ENCODE measurements around the gene DNAJC15. TPM values are rescaled to one million over a fixed set of nuclear protein-coding genes. Genes with fewer than 3 reads are reported as not detected.

DNAJC15 gene
- total RNA-seq, 4 donors from 2014 or later: 11.0 to 18.3 (median 12.5) TPM

GRCh38 chr13:43089912-43090498 is 66.6 kb downstream of the DNAJC15 start:
- no peak for TF ChIP-seq POLR2A (IDR thresholded peaks at IDR 0.05)
- TF ChIP-seq CTCF (IDR thresholded peaks at IDR 0.05): no peak
- H3K4me3 ChIP-seq (replicated peaks in 1 of 3): no peak overlapping the region
- no peaks in the 10 kb centered on the region for H3K4me1 ChIP-seq
- intact Hi-C loops (cut with DNase I): loop anchor here (10.0 kb wide), 1 partner anchor 715 kb away; no protein-coding TSS in a partner anchor
- no peaks in the 10 kb centered on the region for H3K27me3 ChIP-seq
- WGBS, 2 donors: 98 to 100% methylated on average over 1 of the region's 1 CpG
- no peak overlapping the region for H3K27ac ChIP-seq
- no peak for DNase-seq
- H3K9me3 ChIP-seq: no peaks in the 10 kb centered on the region
- no peaks in the 10 kb centered on the region for H3K36me3 ChIP-seq

GRCh38 chr13:43094901-43095300 is 71.5 kb downstream of the DNAJC15 start:
- no peaks in the 10 kb centered on the region for H3K9me3 ChIP-seq
- H3K4me3 ChIP-seq (replicated peaks in 1 of 3): no peak overlapping the region
- H3K27me3 ChIP-seq: no peaks in the 10 kb centered on the region
- WGBS, 2 donors: 84 to 92% methylated on average over 1 of the region's 1 CpG
- DNase-seq: no peak
- no peak for TF ChIP-seq CTCF (IDR thresholded peaks at IDR 0.05)
- H3K4me1 ChIP-seq: no peaks in the 10 kb centered on the region
- intact Hi-C loops (cut with DNase I): no loop called here
- H3K27ac ChIP-seq: no peak overlapping the region
- no peaks in the 10 kb centered on the region for H3K36me3 ChIP-seq

- no peak overlapping the region for H3K4me3 ChIP-seq (replicated peaks in 1 of 3)
- no peak overlapping the region for H3K27ac ChIP-seq
- no peaks in the 10 kb centered on the region for H3K36me3 ChIP-seq
- no peaks in the 10 kb centered on the region for H3K9me3 ChIP-seq
- DNase-seq: no peak
- intact Hi-C loops (cut with DNase I): no loop called here
- TF ChIP-seq CTCF (IDR thresholded peaks at IDR 0.05): no peak
- TF ChIP-seq POLR2A (IDR thresholded peaks at IDR 0.05): no peak
- no peaks in the 10 kb centered on the region for H3K4me1 ChIP-seq
- 81 to 83% methylated on average over 2 of the region's 2 CpGs for WGBS, 2 donors
- H3K27me3 ChIP-seq: no peaks in the 10 kb centered on the region
These were observed 72.7 kb downstream of the DNAJC15 start for GRCh38 chr13:43095771-43096719.

GRCh38 chr13:43100667-43101066 is 77.3 kb downstream of the DNAJC15 start:
- H3K27ac ChIP-seq: no peak overlapping the region
- WGBS, 2 donors: 96 to 98% methylated on average over 2 of the region's 2 CpGs
- H3K9me3 ChIP-seq: no peaks in the 10 kb centered on the region
- intact Hi-C loops (cut with DNase I): no loop called here
- TF ChIP-seq CTCF (IDR thresholded peaks at IDR 0.05): no peak
- no peak for TF ChIP-seq POLR2A (IDR thresholded peaks at IDR 0.05)
- H3K36me3 ChIP-seq: no peaks in the 10 kb centered on the region
- H3K4me3 ChIP-seq (replicated peaks in 1 of 3): no peak overlapping the region
- no peaks in the 10 kb centered on the region for H3K27me3 ChIP-seq
- no peaks in the 10 kb centered on the region for H3K4me1 ChIP-seq
- DNase-seq: no peak

GRCh38 chr13:43102304-43102703 is 78.9 kb downstream of the DNAJC15 start:
- H3K4me3 ChIP-seq (replicated peaks in 1 of 3): no peak overlapping the region
- no peaks in the 10 kb centered on the region for H3K4me1 ChIP-seq
- WGBS, 2 donors: 91 to 94% methylated on average over 4 of the region's 4 CpGs
- H3K36me3 ChIP-seq: no peaks in the 10 kb centered on the region
- intact Hi-C loops (cut with DNase I): no loop called here
- TF ChIP-seq POLR2A (IDR thresholded peaks at IDR 0.05) (no peak), CTCF (IDR thresholded peaks at IDR 0.05) (no peak)
- DNase-seq: no peak
- H3K27ac ChIP-seq: no peak overlapping the region
- H3K27me3 ChIP-seq: no peaks in the 10 kb centered on the region
- no peaks in the 10 kb centered on the region for H3K9me3 ChIP-seq

All from thyroid gland (tissue), 4 donors.